Astrocyte (in vitro differentiated cells and primary cell): Measurements from ENCODE around the gene MEAF6.
"Not testable (repeated sequence)": the region's sequence is repeated elsewhere in the genome, so short reads cannot be mapped to it uniquely, and the experiment has no call there.

ENCODE experiments used
- CTCF ChIP-seq: IDR thresholded peaks from 2 replicates; pipeline ENCODE4 v1.5.1; 2011; ENCODE audit warnings: low read depth, mild to moderate bottlenecking, inconsistent platforms, low read length, moderate library complexity; ENCODE audit not compliant: insufficient read depth
- EZH2 ChIP-seq: IDR thresholded peaks from 2 replicates; pipeline ENCODE4 v1.6.1; 2012; ENCODE audit warnings: mild to moderate bottlenecking, low read length, inconsistent platforms; ENCODE audit not compliant: insufficient read depth

DNA sequence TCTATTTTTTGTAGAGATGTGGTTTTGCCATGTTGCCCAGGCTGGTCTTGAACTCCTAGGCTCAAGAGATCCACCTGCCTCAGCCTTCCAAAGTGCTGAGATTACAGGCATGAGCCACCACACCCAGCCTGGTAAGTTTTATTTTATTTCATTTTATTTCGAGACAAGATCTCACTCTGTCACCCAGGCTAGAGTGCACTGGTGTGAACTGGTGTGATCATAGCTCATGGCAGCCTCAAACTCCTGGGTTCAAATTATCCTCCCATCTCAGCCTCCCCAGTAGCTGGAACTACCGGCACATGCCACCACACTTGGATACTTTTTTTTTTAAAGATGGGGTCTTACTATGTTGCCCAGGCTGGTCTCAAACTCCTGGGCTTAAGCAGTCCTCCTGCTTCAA is 11.8 kb downstream of the MEAF6 start:
- not testable (repeated sequence) for TF ChIP-seq CTCF, EZH2
